ENCODE measurements around the gene VAV2.

VAV2 gene

DNA sequence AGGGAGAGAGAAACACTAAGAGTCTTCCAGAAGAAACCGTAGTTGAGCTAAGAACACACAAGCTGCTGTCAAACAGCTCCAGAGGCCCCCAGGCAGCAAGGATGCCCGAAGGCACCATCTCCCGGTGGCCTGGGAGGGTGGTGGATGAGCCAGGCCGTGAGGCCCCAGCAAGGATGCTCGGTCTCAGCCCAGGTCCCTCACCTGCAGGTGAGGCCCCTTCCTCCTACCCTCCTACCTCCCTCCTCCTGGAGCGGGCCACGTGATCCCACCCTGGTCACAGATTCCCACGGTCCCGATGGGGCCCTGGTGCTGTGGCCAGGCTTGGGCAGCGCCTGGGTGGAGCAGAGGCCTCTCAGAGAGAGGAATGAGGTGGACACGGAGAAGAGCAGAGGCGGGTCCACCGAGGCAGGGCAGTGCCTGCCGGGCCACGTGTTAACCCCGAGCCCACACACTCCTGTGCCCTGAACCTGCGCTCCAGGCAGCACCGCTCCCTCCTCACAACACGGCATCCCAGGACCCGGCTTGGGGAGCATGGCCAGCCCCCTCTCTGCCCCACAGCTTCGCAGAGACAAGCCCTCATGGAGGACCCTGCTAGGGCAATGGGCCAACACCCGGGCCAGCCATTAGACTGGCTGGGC is 158.6 kb downstream of the VAV2 start:
- DNase-seq = no peak

GRCh38 chr9:133832877-133833276 is 159.2 kb downstream of the VAV2 start:
- no peak for DNase-seq

DNA sequence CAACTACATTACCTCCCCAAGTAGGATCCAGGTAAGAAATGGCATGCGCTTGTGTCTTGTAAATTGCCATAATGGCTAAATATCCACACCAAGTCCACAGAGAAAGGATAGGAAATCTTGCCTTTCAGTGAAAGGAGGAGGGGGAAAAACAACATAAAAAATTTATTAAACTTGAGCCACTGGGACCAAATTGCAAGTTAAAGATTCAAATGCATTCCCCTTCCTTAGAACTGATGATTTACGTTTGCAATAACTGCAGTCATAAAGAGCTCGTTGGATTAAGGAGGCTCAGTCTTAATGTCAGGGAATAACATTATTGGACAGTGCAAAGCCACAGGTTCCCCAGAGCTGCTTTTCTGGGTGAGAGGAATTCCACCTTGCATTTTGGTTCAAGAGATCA is 161.4 kb downstream of the VAV2 start:
- no peak for DNase-seq

- no peak for DNase-seq
Observed at GRCh38 chr9:133830310-133830709, 161.8 kb downstream of the VAV2 start.

- no peak for DNase-seq
Observed at GRCh38 chr9:133828338-133828997, 163.7 kb downstream of the VAV2 start.

DNA sequence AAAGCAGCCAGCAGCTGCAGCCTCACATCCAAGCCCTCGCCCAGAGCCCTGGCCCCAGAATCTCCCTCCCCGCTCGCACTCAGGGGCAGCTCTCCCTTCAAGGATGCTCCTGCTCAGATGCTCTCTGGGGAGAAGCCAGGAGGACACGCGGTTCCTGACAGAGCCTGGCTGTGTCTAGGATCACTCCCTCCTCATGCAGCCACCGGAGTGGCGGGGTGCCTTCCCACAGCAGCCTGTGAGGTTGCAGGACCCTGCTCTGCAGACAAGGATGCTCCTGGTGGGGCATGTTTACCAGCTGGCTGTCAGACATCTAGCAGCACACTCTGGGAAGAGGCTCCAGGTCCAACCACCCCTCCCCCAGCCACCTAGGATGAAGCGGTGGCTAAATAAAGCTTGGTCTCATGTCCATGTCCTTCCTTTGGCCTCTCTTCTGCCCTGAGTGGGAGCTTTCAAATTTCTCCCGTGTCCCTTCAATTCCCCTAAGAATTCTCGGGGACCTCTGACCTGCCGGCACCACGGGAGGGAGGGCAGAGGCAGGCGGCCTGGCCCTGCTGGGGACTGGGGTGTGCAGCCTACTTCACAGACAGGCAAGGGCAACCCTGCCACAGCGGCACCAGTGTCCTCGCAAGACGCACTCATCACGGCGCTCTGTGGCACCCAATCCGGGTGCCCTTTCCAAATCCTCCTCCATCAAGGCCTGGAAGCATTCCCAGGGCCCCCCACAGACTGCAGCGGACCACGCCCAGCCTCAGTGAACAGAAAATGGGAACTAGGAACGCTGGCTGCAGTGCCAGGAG is 165.6 kb downstream of the VAV2 start:
- DNase-seq = peak in 1 of 3 experiments; percentile 34

- no peak for DNase-seq
Observed at GRCh38 chr9:133825555-133826218, 166.4 kb downstream of the VAV2 start.

GRCh38 chr9:133824802-133825186 is 167.3 kb downstream of the VAV2 start:
- DNase-seq = no peak

GRCh38 chr9:133824106-133824801 is 167.9 kb downstream of the VAV2 start:
- peak in 2 of 3 experiments; percentile 56 to 65 for DNase-seq

- DNase-seq = peak; percentile 2 to 68 (median 56)
Observed at GRCh38 chr9:133823189-133824105, 168.7 kb downstream of the VAV2 start.

- no peak for DNase-seq
Observed at GRCh38 chr9:133822430-133823065, 169.6 kb downstream of the VAV2 start.

- DNase-seq = peak in 2 of 3 experiments; percentile 47 to 75
Observed at GRCh38 chr9:133821601-133822429, 170.3 kb downstream of the VAV2 start.

GRCh38 chr9:133819923-133820322 is 172.2 kb downstream of the VAV2 start:
- no peak for DNase-seq

DNA sequence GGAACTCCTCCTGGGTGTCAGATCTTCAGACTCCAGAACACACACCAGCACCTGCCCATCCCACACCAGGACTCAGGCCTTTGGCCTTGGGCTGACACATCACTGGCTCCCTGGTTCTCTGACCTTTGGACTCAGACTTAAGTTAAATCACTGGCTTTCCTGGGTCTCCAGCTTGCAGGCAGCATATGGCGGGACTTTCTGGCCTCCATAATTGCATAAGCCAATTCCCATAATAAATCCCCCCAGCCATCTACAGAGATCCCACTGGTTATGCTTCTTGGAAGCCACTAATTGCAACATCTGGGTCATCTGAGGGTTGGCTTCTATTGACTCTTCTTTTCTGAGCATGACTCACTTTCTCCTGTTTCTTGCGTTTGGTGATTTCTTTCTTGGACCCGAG is 173.7 kb downstream of the VAV2 start:
- no peak for DNase-seq

GRCh38 chr9:133815781-133816180 is 176.3 kb downstream of the VAV2 start:
- no peak for DNase-seq

DNA sequence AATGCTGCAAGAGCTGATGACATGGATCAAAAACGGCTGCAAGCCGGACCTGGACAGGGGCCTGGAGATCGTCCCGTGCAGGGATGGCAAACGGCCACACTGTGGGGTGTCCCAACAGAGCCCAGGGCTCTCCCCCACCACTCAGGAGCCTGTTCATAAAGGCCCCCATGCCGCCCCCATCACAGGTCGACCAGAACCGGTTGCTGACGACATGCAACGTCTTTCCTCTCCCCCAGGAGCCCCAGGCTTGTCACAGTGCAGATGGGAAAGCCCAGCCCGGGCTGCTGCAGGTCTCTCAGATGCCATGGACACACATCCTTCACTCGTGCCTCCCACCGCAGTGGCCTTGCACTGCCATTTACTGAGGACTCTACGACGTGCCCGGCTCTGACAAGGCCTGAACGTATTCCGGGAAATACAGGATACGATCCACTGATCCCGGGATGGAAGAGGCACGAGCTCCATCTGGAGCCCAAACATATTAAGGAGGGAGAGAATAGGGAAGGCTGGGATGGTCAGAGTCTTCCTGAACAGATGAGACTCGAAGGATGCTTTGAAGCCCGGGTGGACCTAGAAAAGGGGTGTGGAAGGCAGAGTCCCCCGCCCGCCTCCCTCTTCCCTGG is 177.4 kb downstream of the VAV2 start:
- peak in 1 of 3 experiments; percentile 63 for DNase-seq

- DNase-seq = peak; percentile 50 to 92 (median 64)
Observed at GRCh38 chr9:133813749-133814585, 178.2 kb downstream of the VAV2 start.

DNA sequence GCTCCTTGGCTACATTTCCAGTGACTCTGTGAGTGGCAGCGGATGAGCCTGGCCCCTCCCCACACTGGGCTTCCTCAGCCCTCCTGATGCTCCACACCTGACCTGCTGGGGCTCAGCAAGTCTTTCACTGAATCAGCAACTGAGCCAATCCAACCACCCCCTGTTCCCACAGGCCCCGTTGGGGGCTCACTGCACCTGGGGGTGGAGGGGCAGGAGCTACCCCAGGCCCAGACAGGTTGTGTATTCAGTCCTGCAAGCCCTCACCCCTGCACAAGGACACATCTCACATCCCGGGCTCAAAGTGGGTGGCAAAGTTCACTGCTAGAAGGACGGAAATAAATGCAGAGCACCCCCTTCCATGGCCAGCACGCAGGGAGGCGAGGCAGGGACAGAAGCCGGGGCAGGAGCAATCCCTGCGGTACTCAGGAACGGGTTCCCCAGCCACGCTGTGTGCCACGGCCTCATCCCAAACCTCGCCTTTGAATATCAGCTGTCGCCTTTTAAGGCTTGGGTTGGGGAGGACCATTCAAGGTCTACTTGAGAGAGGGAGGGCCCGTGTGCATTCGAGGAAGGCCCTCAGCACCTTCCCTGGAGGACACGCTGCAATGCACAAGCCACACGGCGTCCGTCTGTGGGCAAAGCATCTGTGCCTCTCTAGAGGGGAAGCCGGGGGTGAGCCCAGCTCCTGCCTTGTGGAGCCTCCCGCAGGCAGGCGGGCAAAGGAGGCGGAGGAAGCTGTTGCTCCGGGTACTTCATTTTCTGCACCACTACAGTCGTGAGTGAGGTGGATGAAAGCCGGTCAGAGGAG is 179.0 kb downstream of the VAV2 start:
- DNase-seq = no peak
